Measurements from ENCODE around the gene NANS. TPM values are rescaled to one million over a fixed set of nuclear protein-coding genes. Genes with fewer than 3 reads are reported as not detected.

NANS gene
- 74.6 and 91.6 TPM in 2 replicates for total RNA-seq

GRCh38 chr9:98056269-98057137 is at the start of gene NANS:
NANS (plus strand) TSS chr9:98056732; CDS start chr9:98056809, 77 bp downstream.

DNA sequence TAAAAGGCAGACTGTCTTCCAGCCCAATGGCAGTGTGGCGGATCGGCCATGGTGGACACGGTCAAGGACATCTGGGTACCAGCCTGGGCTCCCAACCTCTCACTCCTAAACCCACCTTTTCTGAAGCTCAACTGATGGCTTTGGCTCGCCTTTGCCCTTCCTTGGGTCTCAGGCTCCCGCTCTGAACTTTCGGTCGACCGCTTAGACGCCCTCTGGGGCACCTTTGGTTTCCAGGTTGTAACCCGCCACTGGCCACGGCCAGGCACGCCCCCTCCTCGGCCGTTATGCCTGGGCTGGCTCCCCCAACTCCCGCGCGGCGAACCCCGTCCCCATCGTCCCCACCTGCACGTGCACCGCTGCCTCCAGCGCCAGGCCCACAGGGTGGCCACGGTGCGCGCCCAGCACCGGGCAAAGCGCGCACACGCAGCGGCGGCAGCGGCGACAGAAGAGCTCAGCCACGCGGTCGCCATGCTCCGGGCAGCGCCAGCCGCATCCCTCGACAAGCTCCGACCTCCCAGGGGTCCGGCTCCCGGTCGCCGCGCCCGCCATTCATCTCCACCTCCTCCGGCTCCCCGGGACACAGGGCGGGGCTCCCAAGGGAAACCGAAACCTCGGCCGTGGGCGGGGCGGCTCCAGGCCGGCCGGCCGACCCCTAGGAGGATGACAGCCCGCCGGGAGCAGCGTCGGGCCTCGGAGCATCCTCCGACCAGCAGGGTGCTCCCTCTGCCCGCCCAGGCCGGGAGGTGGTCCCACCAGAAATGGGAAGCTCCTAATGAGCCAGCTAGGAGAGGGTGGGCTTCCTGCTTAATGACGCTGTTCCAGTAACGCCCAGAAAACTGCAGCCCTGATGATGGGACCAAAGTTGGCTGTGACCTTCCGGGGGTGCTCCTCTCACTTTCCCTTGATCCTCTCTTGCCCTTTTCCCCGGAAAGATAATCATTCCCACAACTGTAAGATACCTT is 62.4 kb downstream of the NANS start, which contains the start of gene TRIM14:
TRIM14 (minus strand) TSS at position 583 of the 962 bp plus-strand sequence; CDS start at position 549, 34 bp downstream.

Other genes starting within 250 kb of the NANS start
- 1.1 and 3.2 TPM in 2 replicates for gene FOXE1, start 203.5 kb upstream of the NANS start, total RNA-seq
- 7.3 and 12.8 TPM in 2 replicates for gene TRMO, start 134.2 kb upstream of the NANS start, total RNA-seq
- gene HEMGN, start 118.6 kb upstream of the NANS start, total RNA-seq, result not detected in 2 replicates
- gene ANP32B, start 73.4 kb upstream of the NANS start, total RNA-seq, result 39.6 and 41.9 TPM in 2 replicates
- gene TRIM14, start 62.5 kb downstream of the NANS start, total RNA-seq, result 9.9 and 19.6 TPM in 2 replicates
- 19.0 and 28.4 TPM in 2 replicates for gene CORO2A, start 135.9 kb downstream of the NANS start, total RNA-seq
- 39.6 and 53.6 TPM in 2 replicates for gene TBC1D2, start 198.9 kb downstream of the NANS start, total RNA-seq